ENCODE measurements around the gene AUTS2. TPM values are rescaled to one million over a fixed set of nuclear protein-coding genes. Genes with fewer than 3 reads are reported as not detected.

Gene AUTS2
- total and polyA plus RNA-seq, 9 of the 15 experiments (the other 6 are each of a cell fraction or from before 2014, with no cell fraction given), result 0.58 TPM; not detected in 8

GRCh38 chr7:69757528-69757927 lies 159.3 kb downstream of the AUTS2 start:
- BruUV-seq (replicated peaks), result no TSS peak
- Histone ChIP-seq H3K9me3 (replicated peaks; ENCODE audit: control insufficient read depth, insufficient read depth, low read depth, low read length) (no peaks in the 10 kb centered on the region), H3K4me2 (ENCODE audit: insufficient read depth, low read length) (no peak overlapping the region), H4K20me1 (replicated peaks; ENCODE audit: control insufficient read depth, insufficient read depth, low read length) (0 out of 2 replicates have a peak, but pooled peaks cover 3% of the 10 kb centered on the region), H2AFZ (ENCODE audit: low read depth, low read length) (no peak overlapping the region), H3K4me1 (replicated peaks in 1 of 2; ENCODE audit: control insufficient read depth in 2 of 2, insufficient read depth in 2 of 2, low read length in 2 of 2) (no peaks in the 10 kb centered on the region), H3K4me3 (no peak overlapping the region), H3K9ac (ENCODE audit: insufficient read depth in 1 of 2, low read depth in 2 of 2, low read length in 2 of 2) (no peak overlapping the region), H3K9me1 (ENCODE audit: control insufficient read depth, insufficient read depth, low read length) (no peaks in the 10 kb centered on the region), H3K27me3 (ENCODE audit: control insufficient read depth in 2 of 2, insufficient read depth in 2 of 2, low read length in 2 of 2) (no peaks in the 10 kb centered on the region), H3K36me3 (ENCODE audit: control insufficient read depth, insufficient read depth, low read length) (no peaks in the 10 kb centered on the region), H3K79me2 (ENCODE audit: control insufficient read depth, insufficient read depth, low read length) (no peaks in the 10 kb centered on the region), H3K27ac (ENCODE audit: extremely low read depth, low read depth, low read length) (no peak overlapping the region)
- no peak for FAIRE-seq
- ATAC-seq, result no peak
- no peak for TF ChIP-seq TFE3 (CRISPR knock-in tag; IDR thresholded peaks at IDR 0.05)
- no peak for TF ChIP-seq HDAC6 (IDR thresholded peaks at IDR 0.05; ENCODE audit: low read depth, low read length)
- no peak for TF ChIP-seq THRA (IDR thresholded peaks at IDR 0.05)
- no peak for TF ChIP-seq CTBP1 (IDR thresholded peaks at IDR 0.05; ENCODE audit: borderline replicate concordance)
- no peak for TF ChIP-seq BRD4 (IDR thresholded peaks at IDR 0.05)
- TF ChIP-seq SAP30 (IDR thresholded peaks at IDR 0.05; ENCODE audit: borderline replicate concordance, insufficient read depth, low read depth, low read length, poor library complexity, severe bottlenecking), result no peak
- TF ChIP-seq ELF2 (CRISPR knock-in tag; IDR thresholded peaks at IDR 0.05), result no peak
- TF ChIP-seq ZNF143 (CRISPR knock-in tag; IDR thresholded peaks at IDR 0.05), result no peak
- intact Hi-C loops (cut with micrococcal nuclease), result no loop called here
- WGBS (ENCODE audit: insufficient coverage, low coverage, missing lambda C conversion rate), result 4% methylated on average over 1 of the region's 1 CpG
- ChIA-PET POLR2A (no interaction called here), CTCF (ENCODE audit: low intra/inter-chr PET ratio) (no interaction called here)
- in situ Hi-C loops (cut with MboI), result no loop called here
- no peak for DNase-seq (ENCODE audit: extremely low read depth in 1 of 4, low spot score in 3 of 4)
